HEK293 (cell line): ENCODE results near the gene RFTN1.

ENCODE experiments used
- CTCF ChIA-PET: fragments of 350-600 bp; formaldehyde crosslinking; extraction: SDS; loops from one replicate; lab custom pipeline; 2021; ENCODE audit warnings: antibody characterized with exemption; lab: Yijun Ruan, JAX
- POLR2A ChIA-PET: fragments of 300-600 bp; formaldehyde crosslinking; extraction: SDS; loops from one replicate; lab custom pipeline; 2020; ENCODE audit warnings: antibody characterized with exemption, inconsistent platforms; lab: Yijun Ruan, JAX
- H3K27ac ChIP-seq: fragments of 200-500 bp; sonication (Bioruptor generic); 2 replicates; pipeline ENCODE4 v1.5.1; 2014; ENCODE audit warnings: low read depth, low read length, control low read depth, inconsistent platforms; ENCODE audit errors: extremely low read depth
- H3K36me3 ChIP-seq, 2 experiments: fragments of 200-500 bp in 1 of 2; sonication (Bioruptor generic) in 1 of 2; 1 replicate in 1 of 2; 2 replicates in 1 of 2; pipeline ENCODE4 v1.5.1; 2014 to 2017; ENCODE audit warnings: inconsistent platforms in 2 of 2, low read length in 2 of 2; ENCODE audit not compliant: control insufficient read depth in 2 of 2, insufficient read depth in 1 of 2
- H3K4me1 ChIP-seq: fragments of 200-500 bp; sonication (Bioruptor generic); 2 replicates; pipeline ENCODE4 v1.5.1; 2014; ENCODE audit warnings: mild to moderate bottlenecking, low read length, inconsistent platforms; ENCODE audit not compliant: control insufficient read depth, insufficient read depth
- H3K4me3 ChIP-seq: 2 replicates; pipeline ENCODE4 v1.5.1; 2011; ENCODE audit warnings: low read depth, mild to moderate bottlenecking, control low read depth, low read length, moderate library complexity
- H3K9me3 ChIP-seq: fragments of 200-500 bp; sonication (Bioruptor generic); 2 replicates; pipeline ENCODE4 v1.5.1; 2014; ENCODE audit warnings: low read depth, low read length, inconsistent platforms; ENCODE audit not compliant: control insufficient read depth, insufficient read depth
- ELK4 ChIP-seq: IDR thresholded peaks from 2 replicates; pipeline ENCODE4 v1.6.1; 2011; ENCODE audit warnings: mild to moderate bottlenecking, low read depth, low read length, borderline replicate concordance
- FEZF1 ChIP-seq: fragments of 450-650 bp; formaldehyde crosslinking; IDR thresholded peaks from 2 replicates; pipeline ENCODE4 v1.5.1; 2016; ENCODE audit warnings: missing biosample characterization, missing genetic modification characterization
- GLI4 ChIP-seq: fragments of 450-650 bp; formaldehyde crosslinking; IDR thresholded peaks from 2 replicates; pipeline ENCODE4 v1.5.1; 2016; ENCODE audit warnings: missing biosample characterization, missing genetic modification characterization
- IKZF3 ChIP-seq: fragments of 450-650 bp; IDR thresholded peaks from 2 replicates; pipeline ENCODE4 v1.5.0; 2018; ENCODE audit warnings: missing biosample characterization, mild to moderate bottlenecking, missing genetic modification characterization, moderate library complexity
- MYNN ChIP-seq: fragments of 450-650 bp; formaldehyde crosslinking; IDR thresholded peaks from 2 replicates; pipeline ENCODE4 v1.5.1; 2016; ENCODE audit warnings: missing biosample characterization, missing genetic modification characterization, borderline replicate concordance
- SP2 ChIP-seq: fragments of 450-650 bp; formaldehyde crosslinking; IDR thresholded peaks from 2 replicates; pipeline ENCODE4 v1.5.1; 2016; ENCODE audit warnings: missing biosample characterization, missing genetic modification characterization
- ZBTB8A ChIP-seq: fragments of 450-650 bp; formaldehyde crosslinking; IDR thresholded peaks from 2 replicates; pipeline ENCODE4 v1.5.1; 2016; ENCODE audit warnings: missing biosample characterization, missing genetic modification characterization
- ZFP37 ChIP-seq: fragments of 450-650 bp; formaldehyde crosslinking; IDR thresholded peaks from 2 replicates; pipeline ENCODE4 v1.5.1; 2016; ENCODE audit warnings: missing biosample characterization, missing genetic modification characterization
- ZNF114 ChIP-seq: fragments of 450-650 bp; formaldehyde crosslinking; IDR thresholded peaks from 2 replicates; pipeline ENCODE4 v1.5.0; 2017; ENCODE audit warnings: missing biosample characterization, missing genetic modification characterization
- ZNF121 ChIP-seq: fragments of 450-650 bp; formaldehyde crosslinking; IDR thresholded peaks from 2 replicates; pipeline ENCODE4 v1.5.1; 2016; ENCODE audit warnings: missing biosample characterization, missing genetic modification characterization
- ZNF146 ChIP-seq: fragments of 450-650 bp; formaldehyde crosslinking; IDR thresholded peaks from 2 replicates; pipeline ENCODE4 v1.5.1; 2016; ENCODE audit warnings: missing biosample characterization, missing genetic modification characterization
- ZNF19 ChIP-seq: fragments of 450-650 bp; formaldehyde crosslinking; IDR thresholded peaks from 2 replicates; pipeline ENCODE4; 2016; ENCODE audit warnings: missing biosample characterization, missing genetic modification characterization, low read depth
- ZNF223 ChIP-seq: fragments of 450-650 bp; formaldehyde crosslinking; IDR thresholded peaks from 2 replicates; pipeline ENCODE4 v1.5.1; 2016; ENCODE audit warnings: missing biosample characterization, missing genetic modification characterization
- ZNF26 ChIP-seq: fragments of 450-650 bp; formaldehyde crosslinking; IDR thresholded peaks from 2 replicates; pipeline ENCODE4 v1.5.1; 2016; ENCODE audit warnings: missing biosample characterization, missing genetic modification characterization
- ZNF341 ChIP-seq: fragments of 450-650 bp; formaldehyde crosslinking; IDR thresholded peaks from 2 replicates; pipeline ENCODE4; 2016; ENCODE audit warnings: low read depth, missing biosample characterization, missing genetic modification characterization
- ZNF398 ChIP-seq: fragments of 450-650 bp; formaldehyde crosslinking; IDR thresholded peaks from 2 replicates; pipeline ENCODE4 v1.5.1; 2017; ENCODE audit warnings: missing biosample characterization, missing genetic modification characterization
- ZNF473 ChIP-seq: fragments of 450-650 bp; formaldehyde crosslinking; IDR thresholded peaks from 2 replicates; pipeline ENCODE4 v1.5.1; 2017; ENCODE audit warnings: missing biosample characterization, missing genetic modification characterization
- ZNF529 ChIP-seq: fragments of 450-650 bp; formaldehyde crosslinking; IDR thresholded peaks from 2 replicates; pipeline ENCODE4 v1.5.1; 2017; ENCODE audit warnings: missing genetic modification characterization, missing biosample characterization; ENCODE audit not compliant: insufficient replicate concordance
- ZNF558 ChIP-seq: fragments of 450-650 bp; formaldehyde crosslinking; IDR thresholded peaks from 2 replicates; pipeline ENCODE4 v1.5.1; 2016; ENCODE audit warnings: missing biosample characterization, missing genetic modification characterization
- ZNF624 ChIP-seq: fragments of 450-650 bp; formaldehyde crosslinking; IDR thresholded peaks from 2 replicates; pipeline ENCODE4 v1.5.1; 2017; ENCODE audit warnings: missing biosample characterization, missing genetic modification characterization
- ZNF658 ChIP-seq: fragments of 450-650 bp; formaldehyde crosslinking; IDR thresholded peaks from 2 replicates; pipeline ENCODE4; 2016; ENCODE audit warnings: missing biosample characterization, missing genetic modification characterization
- ZNF701 ChIP-seq: fragments of 450-650 bp; formaldehyde crosslinking; IDR thresholded peaks from 2 replicates; pipeline ENCODE4 v1.5.1; 2016; ENCODE audit warnings: missing biosample characterization, missing genetic modification characterization
- ZNF747 ChIP-seq: fragments of 450-650 bp; formaldehyde crosslinking; IDR thresholded peaks from 2 replicates; pipeline ENCODE4 v1.5.1; 2016; ENCODE audit warnings: missing biosample characterization, missing genetic modification characterization
- ZSCAN30 ChIP-seq: fragments of 450-650 bp; IDR thresholded peaks from 2 replicates; pipeline ENCODE4 v1.5.1; 2018; ENCODE audit warnings: missing biosample characterization, mild to moderate bottlenecking, missing genetic modification characterization, moderate library complexity
- TF ChIP-seq, protein P1 (sequence below): fragments of 450-650 bp; formaldehyde crosslinking; IDR thresholded peaks from 2 replicates; pipeline ENCODE4 v1.5.1; 2016; ENCODE audit warnings: missing biosample characterization, missing genetic modification characterization

Gene RFTN1

DNA sequence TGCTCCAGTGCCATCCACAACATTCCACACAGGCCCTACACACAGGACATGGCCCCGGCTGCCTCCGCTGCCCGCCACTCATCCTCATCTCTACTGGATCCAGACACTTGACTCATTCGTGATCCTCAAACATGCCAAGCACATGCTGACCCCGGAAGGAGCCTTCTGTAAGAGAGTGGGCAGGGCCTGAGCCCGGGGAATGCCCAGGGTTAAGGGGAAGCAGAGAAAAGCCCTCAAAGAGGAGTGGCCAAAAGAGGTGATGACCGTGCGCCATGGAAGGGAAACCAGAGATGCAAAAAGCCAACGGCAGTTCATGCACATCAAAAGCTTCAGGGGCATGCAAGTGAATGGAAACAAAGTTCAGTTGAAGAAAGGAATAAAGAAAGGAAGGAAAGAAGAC, 46.1 kb downstream of the RFTN1 start:
- Histone ChIP-seq H3K4me1 (peaks cover 15% of the 10 kb centered on the region), H3K36me3 (peaks cover 0 to 5% of the 10 kb centered on the region in 2 experiments; a peak in 1 of 3 replicates), H3K27ac (no peak overlapping the region), H3K4me3 (no peak overlapping the region), H3K9me3 (no peaks in the 10 kb centered on the region; the same call in 1 of the 2 replicates)
- ChIA-PET CTCF (no interaction called here), POLR2A (no interaction called here)
- TF ChIP-seq ZNF398 (tag by site-specific recombination) (no peak), ZNF747 (tag by site-specific recombination) (no peak)

DNA sequence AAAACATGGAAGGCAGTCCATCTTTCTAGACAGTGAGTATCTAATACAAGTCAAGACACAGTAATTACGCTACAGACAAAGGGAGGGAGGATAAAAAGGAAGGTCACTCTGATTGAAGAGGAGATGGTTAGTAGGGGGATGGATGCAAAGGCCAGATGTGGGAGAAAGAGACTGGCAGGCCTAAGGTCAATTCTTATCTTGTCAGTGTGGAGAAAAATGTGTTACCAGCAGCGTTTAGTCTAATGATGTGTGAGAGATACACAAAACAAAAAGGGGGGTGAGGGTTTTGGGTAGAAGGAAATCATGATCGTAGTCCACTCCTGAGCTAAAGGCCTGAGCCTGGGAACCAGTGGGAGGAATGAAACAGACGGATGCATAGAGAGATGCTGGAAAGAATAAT, 46.7 kb downstream of the RFTN1 start:
- CTCF ChIA-PET, result no interaction called here
- Histone ChIP-seq H3K9me3 (no peaks in the 10 kb centered on the region; the same call in 1 of the 2 replicates), H3K4me3 (no peak overlapping the region), H3K4me1 (peaks cover 15% of the 10 kb centered on the region), H3K36me3 (peaks cover 0 to 5% of the 10 kb centered on the region in 2 experiments; a peak in 1 of 3 replicates), H3K27ac (no peak overlapping the region)
- POLR2A ChIA-PET, result no interaction called here
- TF ChIP-seq ZNF146, result no peak
- no peak for TF ChIP-seq ZNF658 (tag by site-specific recombination)
- TF ChIP-seq GLI4 (tag by site-specific recombination), result no peak
- no peak for TF ChIP-seq ZNF701 (tag by site-specific recombination)
- TF ChIP-seq ZNF558 (tag by site-specific recombination), result no peak
- no peak for TF ChIP-seq ZBTB8A (tag by site-specific recombination)
- TF ChIP-seq ZNF26 (tag by site-specific recombination), result no peak

- ChIA-PET CTCF (no interaction called here), POLR2A (no interaction called here)
- no peaks in the 10 kb centered on the region; the same call in 1 of the 2 replicates for H3K9me3 ChIP-seq
- peaks cover 15% of the 10 kb centered on the region for H3K4me1 ChIP-seq
- H3K27ac ChIP-seq, result no peak overlapping the region
- no peaks in the 10 kb centered on the region for H3K36me3 ChIP-seq
- H3K4me3 ChIP-seq, result no peak overlapping the region
- TF ChIP-seq ZFP37, result no peak
- no peak for TF ChIP-seq ZSCAN30 (tag by site-specific recombination)
- no peak for TF ChIP-seq ZNF114 (tag by site-specific recombination)
- TF ChIP-seq ZNF529 (tag by site-specific recombination), result no peak
- TF ChIP-seq ELK4, result no peak
- TF ChIP-seq, protein P1, sequence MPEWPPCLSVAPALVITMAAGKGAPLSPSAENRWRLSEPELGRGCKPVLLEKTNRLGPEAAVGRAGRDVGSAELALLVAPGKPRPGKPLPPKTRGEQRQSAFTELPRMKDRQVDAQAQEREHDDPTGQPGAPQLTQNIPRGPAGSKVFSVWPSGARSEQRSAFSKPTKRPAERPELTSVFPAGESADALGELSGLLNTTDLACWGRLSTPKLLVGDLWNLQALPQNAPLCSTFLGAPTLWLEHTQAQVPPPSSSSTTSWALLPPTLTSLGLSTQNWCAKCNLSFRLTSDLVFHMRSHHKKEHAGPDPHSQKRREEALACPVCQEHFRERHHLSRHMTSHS, result no peak
- no peak for TF ChIP-seq ZNF121
- no peak for TF ChIP-seq ZNF223 (tag by site-specific recombination)
- no peak for TF ChIP-seq ZNF341 (tag by site-specific recombination)
- no peak for TF ChIP-seq MYNN
- no peak for TF ChIP-seq ZNF473 (tag by site-specific recombination)
- no peak for TF ChIP-seq ZNF624 (tag by site-specific recombination)
- no peak for TF ChIP-seq ZNF19 (tag by site-specific recombination)
- TF ChIP-seq SP2, result no peak
- no peak for TF ChIP-seq IKZF3 (tag by site-specific recombination)
- TF ChIP-seq FEZF1 (tag by site-specific recombination), result no peak
Measured at GRCh38 chr3:16464511-16465148, 48.9 kb downstream of the RFTN1 start.
